Endothelial cell of umbilical vein (primary cell): ENCODE measurements around the gene ANKS1B. TPM values are rescaled to one million over a fixed set of nuclear protein-coding genes. Genes with fewer than 3 reads are reported as not detected.

ENCODE experiments used
- BruUV-seq: library from RNA; stranded (reverse); fragments of 400-500 nt; replicated peaks from 2 replicates; lab custom pipeline; 2021; lab: Mats Ljungman, UMichigan
- CTCF ChIA-PET: fragments of 300-600, 350-600 bp; sonication (Branson Sonifier 250); formaldehyde crosslinking; loops from one replicate; lab custom pipeline; 2021; ENCODE audit warnings: antibody characterized with exemption, inconsistent platforms; lab: Charles Lee
- POLR2A ChIA-PET: fragments of 300-600, 350-600 bp; sonication (Branson Sonifier 250); formaldehyde crosslinking; loops from one replicate; lab custom pipeline; 2021; ENCODE audit warnings: antibody characterized with exemption, inconsistent platforms; lab: Charles Lee
- DNase-seq: peaks from one replicate; pipeline ENCODE4 v3.0.0-alpha.2; 2011; ENCODE audit warnings: low read depth, low spot score
- FAIRE-seq: peaks from 2 replicates; lab custom pipeline; 2011; peaks lifted over from hg19 to GRCh38; lab: Jason Lieb, UNC
- H2AFZ ChIP-seq: 2 replicates; pipeline ENCODE4 v1.6.0; 2012; ENCODE audit warnings: low read depth, low read length, control low read depth, inconsistent platforms
- H3K27ac ChIP-seq: 2 replicates; pipeline ENCODE4 v1.5.1; 2011; ENCODE audit warnings: low read depth, mild to moderate bottlenecking, control low read depth, low read length, moderate library complexity; ENCODE audit not compliant: insufficient read depth
- H3K27me3 ChIP-seq, 2 experiments: 2 replicates each; pipeline versions ENCODE4 v1.6.0 to v1.6.1; 2011; ENCODE audit warnings: low read length in 2 of 2, mixed read lengths in 1 of 2; ENCODE audit not compliant: control insufficient read depth in 2 of 2, insufficient read depth in 2 of 2
- H3K36me3 ChIP-seq, 2 experiments: 2 replicates in 1 of 2; 3 replicates in 1 of 2; pipeline ENCODE4 v1.5.1; 2011; ENCODE audit warnings: low read length in 2 of 2, mild to moderate bottlenecking in 1 of 2, moderate library complexity in 1 of 2; ENCODE audit not compliant: control insufficient read depth in 2 of 2, insufficient read depth in 2 of 2; ENCODE audit errors: extremely low read depth in 1 of 2
- H3K4me1 ChIP-seq: 3 replicates; pipeline ENCODE4 v1.5.1; 2011; ENCODE audit warnings: mild to moderate bottlenecking, low read length; ENCODE audit not compliant: control insufficient read depth, insufficient read depth; ENCODE audit errors: extremely low read depth
- H3K4me2 ChIP-seq: 2 replicates; pipeline ENCODE4 v1.6.1; 2011; ENCODE audit warnings: low read length, control low read depth, mixed read lengths; ENCODE audit not compliant: insufficient read depth
- H3K4me3 ChIP-seq, 3 experiments: fragments of 200-600 bp in 1 of 3; sonication (generic), shearing (Covaris generic) in 1 of 3; replicated peaks in 1 of 3; 2 replicates each; pipeline ENCODE4 v1.5.1; 2011 to 2016; ENCODE audit warnings: control low read depth in 3 of 3, low read length in 3 of 3, mild to moderate bottlenecking in 2 of 3, inconsistent platforms in 1 of 3, low read depth in 1 of 3, moderate library complexity in 1 of 3; ENCODE audit not compliant: insufficient read depth in 1 of 3
- H3K79me2 ChIP-seq: 2 replicates; pipeline ENCODE4 v1.6.0; 2012; ENCODE audit warnings: low read length, inconsistent platforms; ENCODE audit not compliant: control insufficient read depth, insufficient read depth
- H3K9ac ChIP-seq: replicated peaks from 2 replicates; pipeline ENCODE3; 2011; ENCODE audit warnings: low read length, control low read depth; ENCODE audit not compliant: insufficient read depth; ENCODE audit errors: extremely low read depth
- H3K9me1 ChIP-seq: replicated peaks from 3 replicates; pipeline ENCODE4 v1.6.0; 2011; ENCODE audit warnings: mild to moderate bottlenecking, low read length; ENCODE audit not compliant: control insufficient read depth, insufficient read depth; ENCODE audit errors: extremely low read depth
- H3K9me3 ChIP-seq: replicated peaks from 2 replicates; pipeline ENCODE4 v1.5.1; 2012; ENCODE audit warnings: low read length, inconsistent platforms; ENCODE audit not compliant: control insufficient read depth, insufficient read depth
- H4K20me1 ChIP-seq: replicated peaks from 2 replicates; pipeline ENCODE3; 2011; ENCODE audit warnings: mild to moderate bottlenecking, low read length; ENCODE audit not compliant: control insufficient read depth, insufficient read depth; ENCODE audit errors: extremely low read depth
- CTCF ChIP-seq, 2 donors: IDR thresholded peaks; 1 replicate in 1 of 2; 2 replicates in 1 of 2; pipeline ENCODE4 v1.5.1; 2011; ENCODE audit warnings: low read length in 2 of 2, mild to moderate bottlenecking in 2 of 2, moderate library complexity in 2 of 2, control low read depth in 1 of 2, inconsistent platforms in 1 of 2, low read depth in 1 of 2; ENCODE audit not compliant: insufficient read depth in 1 of 2; ENCODE audit errors: extremely low read depth in 1 of 2
- EZH2 ChIP-seq: IDR thresholded peaks from 2 replicates; pipeline ENCODE4 v1.6.1; 2012; ENCODE audit warnings: borderline replicate concordance, low read depth, mild to moderate bottlenecking, moderate library complexity, low read length, inconsistent platforms; ENCODE audit not compliant: severe bottlenecking
- FOS ChIP-seq: IDR thresholded peaks from 2 replicates; pipeline ENCODE4 v1.6.1; 2011; ENCODE audit warnings: mild to moderate bottlenecking, low read length, moderate library complexity, borderline replicate concordance; ENCODE audit not compliant: insufficient read depth
- GATA2 ChIP-seq: IDR thresholded peaks from 2 replicates; pipeline ENCODE4 v1.7.0; 2011; ENCODE audit warnings: low read depth, mild to moderate bottlenecking, moderate library complexity, mixed read lengths, low read length; ENCODE audit not compliant: insufficient read length, insufficient read depth
- JUN ChIP-seq: IDR thresholded peaks from 2 replicates; pipeline ENCODE4 v1.6.1; 2011; ENCODE audit warnings: borderline replicate concordance, low read depth; ENCODE audit not compliant: insufficient read length, insufficient read depth
- MYC ChIP-seq: IDR thresholded peaks from one replicate; pipeline ENCODE4 v1.6.1; 2011; ENCODE audit warnings: mild to moderate bottlenecking, low read depth, low read length
- POLR2A ChIP-seq: IDR thresholded peaks from 2 replicates; pipeline ENCODE4 v1.6.1; 2012; ENCODE audit warnings: low read depth, mild to moderate bottlenecking, control low read depth, low read length
- POLR2AphosphoS5 ChIP-seq: IDR thresholded peaks from 2 replicates; pipeline ENCODE4 v1.6.1; 2012; ENCODE audit warnings: low read depth, mild to moderate bottlenecking, control low read depth, low read length, moderate library complexity; ENCODE audit not compliant: insufficient read depth
- dilution Hi-C: fragments of 300-500 bp; cut with MboI; formaldehyde crosslinking; loops from one replicate; pipeline ENCODE4 v1.15.0; 2019; ENCODE audit warnings: low sequenced_read_pairs; ENCODE audit not compliant: extremely low pct_ligation_motif_present
- intact Hi-C: fragments of 100-400 bp; cut with micrococcal nuclease; formaldehyde crosslinking; loops from one replicate; pipeline ENCODE4 v1.10.0; 2022
- polyA plus RNA-seq, 4 experiments: library from polyadenylated mRNA; depleted of rRNA in 3 of 4; stranded (reverse) in 3 of 4; unstranded in 1 of 4; fragments of >200 nt; gene quantifications; 2 replicates each; pipeline versions ENCODE4 v1.2.1 to v1.2.3, GENCODE V29; 2011 to 2012; ENCODE audit warnings: missing spikeins in 1 of 4
- total RNA-seq: library from RNA; stranded (reverse); gene quantifications from 2 replicates; pipeline ENCODE4 v1.2.3, GENCODE V29; 2021
- TF ChIP-seq, protein P1 (sequence below): IDR thresholded peaks from 2 replicates; pipeline ENCODE4 v1.6.1; 2011; ENCODE audit not compliant: insufficient read depth, insufficient read length

ANKS1B gene
- total and polyA plus RNA-seq, 2 donors (not counting 3 experiments of a cell fraction or from before 2014, with no cell fraction given) = 0.15 to 0.38 TPM

- no TSS peak for BruUV-seq
- dilution Hi-C loops (no loop called here), intact Hi-C loops (no loop called here)
- ChIA-PET CTCF (interaction anchor here (1.1 kb wide), 1 partner anchor 15 kb away, joined by 3 read pairs; no protein-coding TSS in a partner anchor), POLR2A (no interaction called here)
- no peaks in the 10 kb centered on the region for H4K20me1 ChIP-seq
- no peak overlapping the region for H3K4me2 ChIP-seq
- no peaks in the 10 kb centered on the region for H3K27me3 ChIP-seq
- H3K9me3 ChIP-seq = no peaks in the 10 kb centered on the region
- H3K79me2 ChIP-seq = no peaks in the 10 kb centered on the region
- no peak for TF ChIP-seq MYC
- DNase-seq (no peak), FAIRE-seq (no peak)
- H2AFZ ChIP-seq = no peak overlapping the region
- no peak overlapping the region for H3K27ac ChIP-seq
- H3K9ac ChIP-seq = no peak overlapping the region
- no peaks in the 10 kb centered on the region for H3K9me1 ChIP-seq
- H3K4me3 ChIP-seq = no peak overlapping the region
- no peaks in the 10 kb centered on the region for H3K4me1 ChIP-seq
- no peaks in the 10 kb centered on the region for H3K36me3 ChIP-seq
These were observed 1001.1 kb downstream of the ANKS1B start for GRCh38 chr12:98983647-98984046.

- H3K27me3 ChIP-seq = no peaks in the 10 kb centered on the region
- no peaks in the 10 kb centered on the region for H3K79me2 ChIP-seq
- dilution Hi-C loops = no loop called here
- H3K9me1 ChIP-seq = no peaks in the 10 kb centered on the region
- TF ChIP-seq MYC = no peak
- no peak for TF ChIP-seq GATA2
- no peak for TF ChIP-seq POLR2AphosphoS5
- TF ChIP-seq, protein P1, sequence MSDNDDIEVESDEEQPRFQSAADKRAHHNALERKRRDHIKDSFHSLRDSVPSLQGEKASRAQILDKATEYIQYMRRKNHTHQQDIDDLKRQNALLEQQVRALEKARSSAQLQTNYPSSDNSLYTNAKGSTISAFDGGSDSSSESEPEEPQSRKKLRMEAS = no peak
- no peak for TF ChIP-seq FOS
- TF ChIP-seq EZH2 = no peak
- no peak for TF ChIP-seq CTCF (IDR thresholded peaks at IDR 0.05; ENCODE audit: extremely low read depth in 1 of 2, insufficient read depth in 1 of 2, low read depth in 1 of 2, low read length in 2 of 2)
- TF ChIP-seq POLR2A = no peak
- no peak for TF ChIP-seq JUN
- no peaks in the 10 kb centered on the region for H3K36me3 ChIP-seq
- BruUV-seq = no TSS peak
- POLR2A ChIA-PET = no interaction called here
- H3K4me3 ChIP-seq = no peak overlapping the region
- DNase-seq = no peak
- CTCF ChIA-PET = no interaction called here
- H3K9me3 ChIP-seq = no peaks in the 10 kb centered on the region
- no peaks in the 10 kb centered on the region for H4K20me1 ChIP-seq
- no peak for FAIRE-seq
- H3K27ac ChIP-seq = no peak overlapping the region
- H3K4me2 ChIP-seq = no peak overlapping the region
- H3K4me1 ChIP-seq = no peaks in the 10 kb centered on the region
- no peak overlapping the region for H2AFZ ChIP-seq
- intact Hi-C loops = no loop called here
- no peak overlapping the region for H3K9ac ChIP-seq
These were observed 1004.2 kb downstream of the ANKS1B start for GRCh38 chr12:98980508-98980907.
